GM18511 (cell line): Measurements from ENCODE around the gene ZNF133.
A peak's percentile ranks its signal among the peaks of the same experiment; 100 is the strongest.
"Not testable (repeated sequence)": the region's sequence is repeated elsewhere in the genome, so short reads cannot be mapped to it uniquely, and the experiment has no call there.

Experiments used
- ATAC-seq: cut with Tn5 transposase; IDR thresholded peaks from one replicate; pipeline ENCODE4 v1.9.1; 2021; ENCODE audit warnings: mild to moderate bottlenecking, moderate library complexity; ENCODE audit not compliant: unreplicated experiment

Gene ZNF133

GRCh38 chr20:18284805-18285533 lies 3.4 kb upstream of the ZNF133 start:
- ATAC-seq = no peak

DNA sequence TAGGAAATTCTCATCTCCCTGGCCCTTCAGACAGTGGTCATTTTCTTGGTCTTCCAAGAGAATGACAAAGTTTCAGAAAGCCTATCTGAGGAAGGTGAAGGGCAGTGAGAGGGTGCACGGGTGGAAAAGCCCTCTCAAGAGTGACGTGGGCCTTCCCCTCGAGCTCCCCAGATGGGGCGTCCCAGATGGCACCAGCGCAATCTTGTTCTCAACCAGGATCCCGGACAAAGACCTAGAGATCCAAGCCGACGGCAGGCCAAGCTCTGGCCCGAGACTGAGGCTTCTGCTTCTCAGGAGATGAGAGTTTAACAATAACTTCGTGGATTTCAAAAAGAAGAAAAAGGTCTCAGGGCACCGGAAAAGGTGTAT lies 797 bp upstream of the ZNF133 start:
- ATAC-seq = no peak

- ATAC-seq = peak; percentile 0
These were observed 481 bp downstream of the ZNF133 start for GRCh38 chr20:18288749-18289267.

- no peak for ATAC-seq
These were observed 979 bp downstream of the ZNF133 start for GRCh38 chr20:18289306-18289705.

GRCh38 chr20:18299364-18299763 lies 11.0 kb downstream of the ZNF133 start:
- no peak for ATAC-seq

DNA sequence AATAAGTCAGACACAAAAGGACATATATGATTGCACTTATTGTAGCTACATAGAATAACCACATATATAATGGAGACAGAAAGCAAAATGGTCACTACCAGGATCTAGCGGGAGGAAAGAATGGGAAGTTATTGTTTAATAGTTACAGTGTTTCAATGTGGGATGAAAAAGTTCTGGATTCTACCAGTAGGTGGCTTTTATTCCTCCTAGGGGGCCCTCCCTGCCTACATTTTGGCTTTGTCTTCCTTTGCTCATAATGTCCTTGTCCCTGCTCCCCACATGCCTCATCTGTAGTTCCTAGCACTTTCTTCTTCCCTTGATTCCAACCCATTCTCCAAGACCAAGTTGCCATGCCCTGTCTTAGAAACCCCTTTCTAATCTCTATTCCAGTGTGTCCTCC lies 16.3 kb downstream of the ZNF133 start:
- no peak for ATAC-seq

GRCh38 chr20:18307301-18307700 lies 19.0 kb downstream of the ZNF133 start:
- no peak for ATAC-seq

GRCh38 chr20:18310051-18310450 lies 21.7 kb downstream of the ZNF133 start:
- no peak for ATAC-seq

- no peak for ATAC-seq
These were observed 22.3 kb downstream of the ZNF133 start for GRCh38 chr20:18310592-18310991.

GRCh38 chr20:18312723-18313122 lies 24.4 kb downstream of the ZNF133 start:
- no peak for ATAC-seq

GRCh38 chr20:18313411-18313810 lies 25.1 kb downstream of the ZNF133 start:
- no peak for ATAC-seq

DNA sequence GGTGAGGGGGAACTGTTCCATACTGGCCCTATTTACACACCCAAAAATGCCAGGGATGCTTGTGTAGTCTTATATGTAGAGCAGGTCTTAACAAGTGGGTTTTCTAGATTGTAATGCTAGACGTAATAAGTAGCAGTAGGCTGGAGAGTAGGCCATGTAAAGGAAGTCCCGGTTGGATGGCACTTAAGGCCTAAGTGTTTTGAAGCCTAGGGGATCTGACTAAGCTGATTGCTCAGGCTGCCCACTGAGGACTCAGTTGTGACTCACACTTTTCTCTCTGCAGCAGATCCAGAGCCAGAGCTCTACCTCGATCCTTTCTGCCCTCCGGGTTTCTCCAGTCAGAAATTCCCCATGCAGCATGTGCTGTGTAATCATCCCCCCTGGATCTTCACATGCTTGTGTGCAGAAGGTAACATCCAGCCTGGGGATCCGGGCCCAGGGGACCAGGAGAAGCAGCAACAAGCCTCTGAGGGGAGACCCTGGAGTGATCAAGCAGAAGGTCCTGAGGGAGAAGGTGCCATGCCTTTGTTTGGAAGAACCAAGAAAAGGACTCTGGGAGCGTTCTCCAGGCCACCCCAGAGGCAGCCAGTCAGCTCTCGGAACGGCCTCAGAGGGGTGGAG lies 26.6 kb downstream of the ZNF133 start:
- ATAC-seq = no peak

GRCh38 chr20:18316166-18316565 lies 27.8 kb downstream of the ZNF133 start:
- no peak for ATAC-seq

DNA sequence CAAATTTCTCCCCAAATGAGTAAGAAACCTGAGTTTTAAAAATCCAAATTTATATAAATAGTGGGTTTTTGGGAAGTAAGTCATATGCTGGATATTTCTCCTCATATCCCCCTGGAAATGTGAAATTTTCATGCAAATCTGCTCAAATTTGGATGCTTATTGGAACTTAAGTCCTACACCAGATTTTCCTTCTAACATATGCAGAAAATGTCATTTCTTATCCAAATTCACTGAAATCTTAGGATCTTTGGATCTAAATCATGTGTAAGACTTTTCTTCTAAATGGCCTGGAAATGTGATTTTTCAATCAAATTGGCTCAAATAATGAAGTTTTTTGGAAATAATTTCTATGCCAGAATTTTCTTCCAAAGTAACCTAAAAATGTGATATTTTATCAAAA lies 33.0 kb downstream of the ZNF133 start:
- no peak for ATAC-seq

GRCh38 chr20:18321976-18322950 lies 33.9 kb downstream of the ZNF133 start:
- no peak for ATAC-seq

- no peak for ATAC-seq
These were observed 35.4 kb downstream of the ZNF133 start for GRCh38 chr20:18323705-18324104.

DNA sequence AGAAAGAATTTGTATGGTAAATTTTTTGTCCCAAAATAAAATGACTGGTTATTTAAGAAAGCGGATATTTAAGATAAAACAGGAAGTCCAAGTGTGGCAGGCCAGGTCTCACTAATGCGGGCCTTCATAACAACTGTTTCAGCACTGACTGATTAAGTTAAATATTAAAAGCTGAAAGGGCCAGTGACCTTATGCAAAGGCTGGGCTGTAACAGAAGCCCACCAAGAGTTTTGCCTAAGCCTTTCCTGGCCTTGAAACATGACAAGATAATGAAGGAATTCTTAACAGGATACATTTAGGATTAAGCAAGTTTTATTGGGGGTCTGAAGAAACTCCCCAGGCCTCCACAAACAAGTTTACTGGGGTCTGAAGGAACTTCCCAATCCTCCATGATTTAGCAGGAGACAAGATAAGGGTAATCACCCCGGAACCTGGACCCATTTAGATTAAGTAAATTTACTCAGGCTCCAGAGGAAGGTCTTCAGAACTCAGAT lies 36.3 kb downstream of the ZNF133 start:
- ATAC-seq = no peak

GRCh38 chr20:18326990-18327389 lies 38.7 kb downstream of the ZNF133 start:
- no peak for ATAC-seq

DNA sequence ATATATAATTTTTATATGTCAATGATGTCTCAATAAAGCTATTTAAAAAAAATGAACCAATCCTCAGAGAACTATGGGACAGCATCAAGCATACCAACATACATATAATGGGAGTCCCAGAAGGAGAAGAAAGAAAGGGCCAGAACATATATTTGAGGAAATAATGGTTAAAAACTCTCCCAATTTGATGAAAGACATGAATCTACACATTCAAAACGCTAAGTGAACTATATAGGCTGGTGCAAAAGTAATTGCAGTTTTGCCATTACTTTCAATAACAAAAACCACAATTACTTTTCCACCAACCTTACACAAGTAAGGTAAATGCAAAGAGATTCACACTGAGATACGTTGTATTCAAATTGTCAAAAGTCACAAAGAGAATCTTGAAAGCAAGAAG lies 43.4 kb downstream of the ZNF133 start:
- ATAC-seq = no peak

GRCh38 chr20:18349749-18350148 lies 61.4 kb downstream of the ZNF133 start:
- not testable (repeated sequence) for ATAC-seq

GRCh38 chr20:18359854-18360253 lies 71.5 kb downstream of the ZNF133 start:
- no peak for ATAC-seq
